Stomach (tissue), 9 donors: ENCODE data around the gene IGSF9B. TPM values are rescaled to one million over a fixed set of nuclear protein-coding genes. Genes with fewer than 3 reads are reported as not detected.

Source experiments
- DNase-seq, 2 donors: peaks; one replicate each; pipeline versions ENCODE4 v3.0.0 to v3.0.0-alpha.2; 2013 to 2019
- H3K27ac ChIP-seq, 5 donors: fragments of 200-600 bp in 4 of 5; sonication (generic) in 4 of 5; one replicate each; pipeline ENCODE4 v1.5.1; 2013 to 2019; ENCODE audit warnings: mild to moderate bottlenecking in 1 of 5, moderate library complexity in 1 of 5
- H3K27me3 ChIP-seq, 3 donors: fragments of 200-600 bp; sonication (generic); one replicate each; pipeline ENCODE4 v1.5.1; 2017 to 2019; ENCODE audit warnings: mixed run types in 1 of 3
- H3K36me3 ChIP-seq, 4 donors: fragments of 200-600 bp; sonication (generic); 1 replicate in 3 of 4; 2 replicates in 1 of 4; pipeline ENCODE4 v1.5.1; 2016 to 2019
- H3K4me1 ChIP-seq, 4 donors: fragments of 200-600 bp; sonication (generic); one replicate each; pipeline ENCODE4 v1.5.1; 2016 to 2019
- H3K4me3 ChIP-seq, 4 donors: fragments of 200-600 bp; sonication (generic) in 3 of 4; one replicate each; pipeline ENCODE4 v1.5.1; 2016 to 2019; ENCODE audit warnings: mild to moderate bottlenecking in 1 of 4
- H3K9me3 ChIP-seq, 4 donors: fragments of 200-600 bp; sonication (generic); one replicate each; pipeline ENCODE4 v1.5.1; 2016 to 2019
- EP300 ChIP-seq: sonication (generic); formaldehyde crosslinking; IDR thresholded peaks from one replicate; pipeline ENCODE4 v1.6.1; 2017; ENCODE audit warnings: antibody characterized with exemption
- POLR2A ChIP-seq, 4 donors: fragments of 450-650 bp; IDR thresholded peaks; one replicate each; pipeline ENCODE4 v1.6.1; 2016; ENCODE audit warnings: antibody characterized with exemption in 4 of 4, control low read depth in 2 of 4, mild to moderate bottlenecking in 1 of 4, moderate library complexity in 1 of 4
- POLR2AphosphoS5 ChIP-seq, 3 donors: sonication (generic); formaldehyde crosslinking; IDR thresholded peaks; one replicate each; pipeline ENCODE4 v1.6.1; 2016; ENCODE audit warnings: antibody characterized with exemption in 3 of 3
- WGBS, 5 donors: extraction: QIAGEN DNeasy Blood & Tissue Kit in 3 of 5; methylation state at CpG; one replicate each; pipeline versions ENCODE4 v1.1.5 to v1.1.7; 2013 to 2018; 5-methylcytosine and 5-hydroxymethylcytosine counted together
- intact Hi-C: fragments of 100-400 bp; cut with DNase I; formaldehyde crosslinking; loops from one replicate; pipeline ENCODE4 v1.15.1; 2023; ENCODE audit warnings: low total_unique reads
- polyA plus RNA-seq, 3 donors: library from polyadenylated mRNA; stranded (reverse); fragments of 200-250 nt; gene quantifications; one replicate each; pipeline ENCODE4 v1.2.3, GENCODE V29; 2013
- total RNA-seq, 5 donors: library from RNA; depleted of rRNA; stranded (reverse); fragments of >200 nt; gene quantifications; one replicate each; pipeline versions ENCODE4 v1.1.0 to v1.2.3, GENCODE V29; 2014 to 2016
- TF ChIP-seq, protein P1 (sequence below), 7 experiments: fragments of 450-650 bp in 4 of 7; fragments of 200-600 bp in 3 of 7; sonication (generic) in 3 of 7; IDR thresholded peaks; one replicate each; pipeline ENCODE4 v1.5.1; 2016 to 2019; ENCODE audit warnings: antibody characterized with exemption in 7 of 7, control low read depth in 2 of 7, mild to moderate bottlenecking in 1 of 7
- donor health status: healthy with polysubstance abuse.
- donor health status: Bipolar disorder and iron deficiency.
- donor health status: healthy.

IGSF9B gene
- total and polyA plus RNA-seq, 8 donors, result 0.44 to 22.3 (median 4.6) TPM; not detected in 1

GRCh38 chr11:133889188-133889587 lies 67.6 kb downstream of the IGSF9B start:
- 63 to 79% (median 72%) methylated on average over 5 of the region's 5 CpGs for WGBS, 5 donors
- intact Hi-C loops, result no loop called here
- Histone ChIP-seq H3K36me3 (no peaks in the 10 kb centered on the region), H3K27me3 (peaks cover 0 to 6% (median 0%) of the 10 kb centered on the region in 3 donors), H3K9me3 (no peaks in the 10 kb centered on the region), H3K4me1 (peaks cover 0 to under 1% (median 0%) of the 10 kb centered on the region in 4 donors), H3K27ac (no peak overlapping the region), H3K4me3 (no peak overlapping the region)
- no peak for DNase-seq
- TF ChIP-seq POLR2AphosphoS5 (IDR thresholded peaks at IDR 0.05), result no peak
- no peak for TF ChIP-seq EP300
- TF ChIP-seq POLR2A (IDR thresholded peaks at IDR 0.05), result no peak
- TF ChIP-seq, protein P1, sequence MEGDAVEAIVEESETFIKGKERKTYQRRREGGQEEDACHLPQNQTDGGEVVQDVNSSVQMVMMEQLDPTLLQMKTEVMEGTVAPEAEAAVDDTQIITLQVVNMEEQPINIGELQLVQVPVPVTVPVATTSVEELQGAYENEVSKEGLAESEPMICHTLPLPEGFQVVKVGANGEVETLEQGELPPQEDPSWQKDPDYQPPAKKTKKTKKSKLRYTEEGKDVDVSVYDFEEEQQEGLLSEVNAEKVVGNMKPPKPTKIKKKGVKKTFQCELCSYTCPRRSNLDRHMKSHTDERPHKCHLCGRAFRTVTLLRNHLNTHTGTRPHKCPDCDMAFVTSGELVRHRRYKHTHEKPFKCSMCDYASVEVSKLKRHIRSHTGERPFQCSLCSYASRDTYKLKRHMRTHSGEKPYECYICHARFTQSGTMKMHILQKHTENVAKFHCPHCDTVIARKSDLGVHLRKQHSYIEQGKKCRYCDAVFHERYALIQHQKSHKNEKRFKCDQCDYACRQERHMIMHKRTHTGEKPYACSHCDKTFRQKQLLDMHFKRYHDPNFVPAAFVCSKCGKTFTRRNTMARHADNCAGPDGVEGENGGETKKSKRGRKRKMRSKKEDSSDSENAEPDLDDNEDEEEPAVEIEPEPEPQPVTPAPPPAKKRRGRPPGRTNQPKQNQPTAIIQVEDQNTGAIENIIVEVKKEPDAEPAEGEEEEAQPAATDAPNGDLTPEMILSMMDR (IDR thresholded peaks at IDR 0.05), result no peak

DNA sequence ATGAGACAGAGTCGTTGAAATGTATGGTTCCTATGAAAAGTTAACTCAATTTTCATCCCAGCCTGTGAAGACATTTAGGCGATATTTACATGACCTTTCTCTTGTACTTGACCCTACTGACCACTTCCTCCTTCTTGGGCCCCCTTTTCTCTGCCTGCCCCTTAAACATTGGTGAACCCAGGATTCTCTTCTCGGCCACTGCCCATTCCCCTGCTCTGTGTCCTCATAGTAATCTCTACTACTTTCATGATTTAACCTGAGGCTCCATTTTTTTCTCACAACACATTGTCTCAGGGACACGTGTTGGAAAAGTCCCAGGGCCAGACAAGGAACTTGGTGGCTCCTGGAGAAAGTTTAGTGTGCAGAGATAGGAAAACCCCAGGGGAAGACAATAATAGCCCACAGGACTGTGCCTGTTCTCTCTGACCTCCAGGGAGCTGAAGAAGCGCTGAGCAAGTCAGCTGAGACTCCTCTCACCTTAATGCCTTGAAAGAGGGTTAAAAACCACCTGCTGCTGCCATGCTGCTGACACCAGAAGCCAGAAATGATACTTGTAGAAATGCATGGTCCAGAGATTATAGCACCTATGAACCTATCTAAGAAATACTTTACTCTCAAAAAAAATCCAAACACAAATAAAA lies 69.0 kb downstream of the IGSF9B start:
- peaks cover 0 to 8% (median 0%) of the 10 kb centered on the region in 4 donors for H3K9me3 ChIP-seq
- H3K27ac ChIP-seq, result no peak overlapping the region
- no peak for TF ChIP-seq POLR2A (IDR thresholded peaks at IDR 0.05)
- no peak for TF ChIP-seq POLR2AphosphoS5 (IDR thresholded peaks at IDR 0.05)
- TF ChIP-seq, protein P1 (IDR thresholded peaks at IDR 0.05), result no peak
- TF ChIP-seq EP300, result no peak
- intact Hi-C loops, result no loop called here
- H3K4me1 ChIP-seq, result no peaks in the 10 kb centered on the region
- WGBS, 5 donors, result 49 to 63% (median 60%) methylated on average over 5 of the region's 5 CpGs
- DNase-seq, result no peak
- H3K36me3 ChIP-seq, result no peaks in the 10 kb centered on the region
- no peak overlapping the region for H3K4me3 ChIP-seq
- H3K27me3 ChIP-seq, result peaks cover 0 to 2% (median 0%) of the 10 kb centered on the region in 3 donors

DNA sequence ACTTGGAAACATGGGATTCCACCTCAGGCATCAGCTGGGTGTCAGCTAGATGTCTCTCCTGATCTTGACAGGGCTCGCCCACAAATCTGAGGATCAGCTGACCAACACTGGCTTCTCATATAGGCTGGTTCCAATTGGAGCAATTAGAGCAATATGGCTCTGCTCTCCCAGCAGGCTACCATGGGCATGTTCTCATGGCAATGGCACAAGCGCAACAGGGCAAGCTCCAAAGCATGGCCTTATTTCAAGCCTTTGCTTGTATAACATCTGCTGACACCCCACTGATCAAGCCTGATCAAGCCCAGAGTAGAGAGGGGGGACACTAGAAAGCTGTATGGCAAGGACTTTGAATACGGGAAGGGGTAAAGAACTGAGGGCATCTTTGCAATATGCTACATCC lies 70.7 kb downstream of the IGSF9B start:
- no peak for DNase-seq
- Histone ChIP-seq H3K9me3 (peaks cover 0 to 12% (median 0%) of the 10 kb centered on the region in 4 donors), H3K4me1 (no peaks in the 10 kb centered on the region), H3K27ac (no peak overlapping the region), H3K36me3 (no peaks in the 10 kb centered on the region), H3K27me3 (no peaks in the 10 kb centered on the region), H3K4me3 (no peak overlapping the region)
- intact Hi-C loops, result no loop called here
- TF ChIP-seq, protein P1 (IDR thresholded peaks at IDR 0.05), result no peak
- no peak for TF ChIP-seq EP300
- TF ChIP-seq POLR2A (IDR thresholded peaks at IDR 0.05), result no peak
- TF ChIP-seq POLR2AphosphoS5 (IDR thresholded peaks at IDR 0.05), result no peak
- WGBS, 5 donors, result 75 to 90% (median 83%) methylated on average over 3 of the region's 3 CpGs

DNA sequence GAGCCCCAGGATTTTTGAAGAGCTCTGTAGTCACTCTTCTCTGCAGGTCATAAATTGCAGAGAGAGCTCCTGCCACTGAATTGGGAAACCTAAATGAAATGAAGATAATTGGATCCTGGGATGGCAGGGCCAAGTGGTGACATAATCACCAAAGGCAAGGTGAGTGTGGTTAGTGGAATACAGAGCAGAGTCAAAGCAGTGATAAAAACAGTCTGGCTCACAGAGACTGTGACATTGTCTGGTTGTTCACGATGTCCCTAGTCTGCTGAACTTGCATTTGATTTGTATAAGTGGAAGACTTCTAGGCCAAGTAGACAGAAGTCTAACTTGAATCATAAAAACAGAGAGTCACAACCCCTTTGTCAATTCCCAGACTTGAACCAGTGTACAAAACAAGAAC lies 84.6 kb downstream of the IGSF9B start:
- Histone ChIP-seq H3K27me3 (no peaks in the 10 kb centered on the region), H3K4me1 (no peaks in the 10 kb centered on the region), H3K27ac (no peak overlapping the region), H3K4me3 (no peak overlapping the region), H3K36me3 (no peaks in the 10 kb centered on the region), H3K9me3 (no peaks in the 10 kb centered on the region)
- DNase-seq, result no peak
- TF ChIP-seq POLR2A (IDR thresholded peaks at IDR 0.05) (no peak), EP300 (no peak), POLR2AphosphoS5 (IDR thresholded peaks at IDR 0.05) (no peak)
- TF ChIP-seq, protein P1 (IDR thresholded peaks at IDR 0.05), result no peak
- 0 to 88% (median 41%) methylated on average over 1 of the region's 1 CpG for WGBS, 5 donors
- intact Hi-C loops, result no loop called here
